CD14-positive monocyte (primary cell): ENCODE results near the gene NOC2L. TPM values are rescaled to one million over a fixed set of nuclear protein-coding genes. Genes with fewer than 3 reads are reported as not detected.

Experiments
- DNase-seq, 3 donors: peaks; one replicate each; pipeline ENCODE4 v3.0.0-alpha.2; 2011 to 2022
- H2AFZ ChIP-seq: 2 replicates; pipeline ENCODE4 v1.6.0; 2012; ENCODE audit warnings: mild to moderate bottlenecking, low read depth, low read length, inconsistent platforms; ENCODE audit not compliant: insufficient read depth, poor library complexity, severe bottlenecking
- H3K27ac ChIP-seq, 2 donors: 1 replicate in 1 of 2; 2 replicates in 1 of 2; pipeline ENCODE4 v1.5.1; 2012 to 2013; ENCODE audit warnings: low read length in 2 of 2, control low read depth in 1 of 2, inconsistent platforms in 1 of 2, low read depth in 1 of 2, mild to moderate bottlenecking in 1 of 2
- H3K27me3 ChIP-seq, 2 donors: one replicate each; pipeline versions ENCODE4 v1.6.0 to v1.6.1; 2011 to 2013; ENCODE audit warnings: low read length in 2 of 2; ENCODE audit not compliant: control insufficient read depth in 2 of 2, insufficient read depth in 2 of 2
- H3K36me3 ChIP-seq, 2 donors: replicated peaks in 1 of 2; 1 replicate in 1 of 2; 2 replicates in 1 of 2; pipeline versions ENCODE4 v1.5.1 to v1.6.1; 2012 to 2013; ENCODE audit warnings: low read length in 2 of 2, control low read depth in 1 of 2, inconsistent platforms in 1 of 2, mild to moderate bottlenecking in 1 of 2; ENCODE audit not compliant: insufficient read depth in 2 of 2, control insufficient read depth in 1 of 2
- H3K4me1 ChIP-seq, 2 donors: 1 replicate in 1 of 2; 2 replicates in 1 of 2; pipeline versions ENCODE4 v1.5.1 to v1.6.1; 2012 to 2013; ENCODE audit warnings: low read length in 2 of 2, control low read depth in 1 of 2, inconsistent platforms in 1 of 2, mild to moderate bottlenecking in 1 of 2, moderate library complexity in 1 of 2; ENCODE audit not compliant: insufficient read depth in 2 of 2, control insufficient read depth in 1 of 2
- H3K4me2 ChIP-seq: replicated peaks from 2 replicates; pipeline ENCODE3; 2012; ENCODE audit warnings: low read length, moderate library complexity, mild to moderate bottlenecking; ENCODE audit not compliant: poor library complexity, severe bottlenecking; ENCODE audit errors: extremely low read depth
- H3K4me3 ChIP-seq, 3 experiments: fragments of 200-600 bp in 1 of 3; sonication (generic) in 1 of 3; replicated peaks in 1 of 3; 1 replicate in 2 of 3; 2 replicates in 1 of 3; pipeline ENCODE4 v1.5.1; 2011 to 2013; ENCODE audit warnings: low read length in 3 of 3, mild to moderate bottlenecking in 3 of 3, control low read depth in 2 of 3, low read depth in 2 of 3, inconsistent platforms in 1 of 3, moderate library complexity in 1 of 3
- H3K79me2 ChIP-seq: 2 replicates; pipeline ENCODE4 v1.6.0; 2012; ENCODE audit warnings: mild to moderate bottlenecking, control low read depth, inconsistent platforms, low read length, moderate library complexity; ENCODE audit not compliant: insufficient read depth
- H3K9ac ChIP-seq: 2 replicates; pipeline ENCODE4 v1.6.0; 2017; ENCODE audit warnings: low read length, mild to moderate bottlenecking; ENCODE audit not compliant: insufficient read depth, poor library complexity, severe bottlenecking
- H3K9me3 ChIP-seq, 2 donors: replicated peaks in 1 of 2; 1 replicate in 1 of 2; 2 replicates in 1 of 2; pipeline versions ENCODE4 v1.5.1 to v1.6.1; 2012 to 2013; ENCODE audit warnings: low read length in 2 of 2, control low read depth in 1 of 2; ENCODE audit not compliant: control insufficient read depth in 1 of 2, insufficient read depth in 1 of 2
- H4K20me1 ChIP-seq: 2 replicates; pipeline ENCODE4 v1.6.0; 2012; ENCODE audit warnings: mild to moderate bottlenecking, low read length, control low read depth, moderate library complexity; ENCODE audit not compliant: insufficient read depth
- H3K27ac Mint-ChIP-seq, 7 donors: one replicate each; pipeline ENCODE4 v1.8.0; 2020; ENCODE audit warnings: mild to moderate bottlenecking in 7 of 7, mixed read lengths in 7 of 7, moderate library complexity in 6 of 7, inconsistent platforms in 2 of 7
- H3K27me3 Mint-ChIP-seq, 3 donors: one replicate each; pipeline ENCODE4 v1.8.0; 2021 to 2022; ENCODE audit warnings: low read depth in 3 of 3, mild to moderate bottlenecking in 3 of 3, mixed read lengths in 3 of 3, moderate library complexity in 3 of 3, inconsistent platforms in 1 of 3
- H3K36me3 Mint-ChIP-seq, 2 donors: one replicate each; pipeline ENCODE4 v1.8.0; 2020; ENCODE audit warnings: mixed read lengths in 2 of 2, inconsistent platforms in 1 of 2, mild to moderate bottlenecking in 1 of 2
- H3K4me1 Mint-ChIP-seq: one replicate; pipeline ENCODE4 v1.8.0; 2020; ENCODE audit warnings: mild to moderate bottlenecking, mixed read lengths
- H3K4me3 Mint-ChIP-seq, 2 donors: one replicate each; pipeline ENCODE4 v1.8.0; 2020; ENCODE audit warnings: mild to moderate bottlenecking in 2 of 2, mixed read lengths in 2 of 2, moderate library complexity in 1 of 2
- H3K9me3 Mint-ChIP-seq, 7 donors: one replicate each; pipeline ENCODE4 v1.8.0; 2020 to 2022; ENCODE audit warnings: mixed read lengths in 7 of 7, mild to moderate bottlenecking in 6 of 7, moderate library complexity in 6 of 7, inconsistent platforms in 2 of 7
- CTCF ChIP-seq: fragments of 200-600 bp; IDR thresholded peaks from one replicate; pipeline ENCODE4 v1.8.0; 2022; ENCODE audit warnings: antibody characterized with exemption, mild to moderate bottlenecking
- WGBS: methylation state at CpG from one replicate; pipeline ENCODE4 v1.1.5; 2013; ENCODE audit warnings: missing lambda C conversion rate; ENCODE audit not compliant: insufficient coverage; 5-methylcytosine and 5-hydroxymethylcytosine counted together
- intact Hi-C, 2 donors: fragments of 100-400 bp; cut with micrococcal nuclease; formaldehyde crosslinking; loops; one replicate each; pipeline versions ENCODE4 v1.15.0 to v1.15.1; 2023
- polyA plus RNA-seq, 3 donors: library from polyadenylated mRNA; depleted of rRNA in 1 of 3; unstranded in 2 of 3; stranded (reverse) in 1 of 3; fragments of 300-500 nt in 2 of 3; fragments of >200 nt in 1 of 3; fragmentation: Illumina TruSeq in 2 of 3; gene quantifications; 1 replicate in 2 of 3; 2 replicates in 1 of 3; pipeline ENCODE4 v1.2.3, GENCODE V29; 2012 to 2021

NOC2L gene
- polyA plus RNA-seq, 3 donors = 34.5 to 47.9 (median 35.8) TPM

DNA sequence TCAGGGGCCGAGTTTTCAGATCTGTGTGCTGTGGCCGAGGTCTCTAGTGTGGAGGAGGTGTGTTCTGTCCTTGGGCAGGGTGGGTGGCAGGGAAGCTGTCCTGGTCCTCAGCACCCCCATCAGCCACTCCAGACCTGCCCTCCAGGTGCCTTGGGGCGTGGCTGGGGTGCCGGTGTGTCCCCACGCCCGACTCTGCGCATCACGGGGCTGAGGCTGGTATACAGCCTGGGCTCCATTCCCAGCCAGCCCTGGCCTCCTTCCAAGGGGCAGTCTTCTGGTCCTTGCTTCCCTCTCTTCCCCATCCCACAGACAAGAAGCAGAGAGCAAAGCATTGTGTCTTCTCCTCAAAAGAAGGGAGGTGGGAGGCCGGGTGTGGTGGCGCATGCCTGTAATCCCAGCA lies 31.3 kb downstream of the NOC2L start:
- Mint-ChIP-seq H3K4me1 (peaks cover 12% of the 10 kb centered on the region), H3K27ac (no peak overlapping the region), H3K27me3 (peaks cover 36 to 72% (median 43%) of the 10 kb centered on the region in 3 donors), H3K4me3 (no peak overlapping the region), H3K9me3 (peaks cover 0 to 10% (median 2%) of the 10 kb centered on the region in 7 donors), H3K36me3 (no peaks in the 10 kb centered on the region)
- no peaks in the 10 kb centered on the region for H3K36me3 ChIP-seq
- H4K20me1 ChIP-seq = no peaks in the 10 kb centered on the region
- H3K27ac ChIP-seq = no peak overlapping the region
- H3K9me3 ChIP-seq = peaks cover 0 to 7% of the 10 kb centered on the region in 2 donors
- H3K27me3 ChIP-seq = peaks cover 15 to 43% of the 10 kb centered on the region in 2 donors
- intact Hi-C loops = no loop called here
- no peak overlapping the region for H3K4me3 ChIP-seq
- no peak overlapping the region for H3K4me2 ChIP-seq
- 92% methylated on average over 6 of the region's 10 CpGs for WGBS
- no peaks in the 10 kb centered on the region for H3K79me2 ChIP-seq
- H2AFZ ChIP-seq = no peak overlapping the region
- DNase-seq = no peak
- no peak for TF ChIP-seq CTCF
- H3K9ac ChIP-seq = no peak overlapping the region
- H3K4me1 ChIP-seq = peaks cover 7 to 26% of the 10 kb centered on the region in 2 donors

- Mint-ChIP-seq H3K4me1 (peaks cover 12% of the 10 kb centered on the region), H3K27me3 (peaks cover 39 to 72% (median 49%) of the 10 kb centered on the region in 3 donors), H3K27ac (no peak overlapping the region), H3K9me3 (peaks cover 0 to 12% (median 2%) of the 10 kb centered on the region in 7 donors), H3K4me3 (peak overlapping the region in 1 of 2 donors; percentile 76), H3K36me3 (no peaks in the 10 kb centered on the region)
- Histone ChIP-seq H2AFZ (no peak overlapping the region), H3K36me3 (no peaks in the 10 kb centered on the region), H4K20me1 (no peaks in the 10 kb centered on the region), H3K4me3 (no peak overlapping the region), H3K4me1 (peaks cover 7 to 26% of the 10 kb centered on the region in 2 donors), H3K4me2 (no peak overlapping the region), H3K9ac (no peak overlapping the region), H3K27me3 (peaks cover 16 to 48% of the 10 kb centered on the region in 2 donors), H3K27ac (no peak overlapping the region), H3K79me2 (no peaks in the 10 kb centered on the region), H3K9me3 (peaks cover 0 to 7% of the 10 kb centered on the region in 2 donors)
- DNase-seq = no peak
- WGBS = 87% methylated on average over 8 of the region's 9 CpGs
- intact Hi-C loops = no loop called here
- no peak for TF ChIP-seq CTCF
Observed at GRCh38 chr1:927234-927633, 31.8 kb downstream of the NOC2L start.
